Osteoblast (primary cell): ENCODE data around the gene EMILIN3. TPM values are rescaled to one million over a fixed set of nuclear protein-coding genes. Genes with fewer than 3 reads are reported as not detected.

Source experiments
- DNase-seq: peaks from one replicate; pipeline ENCODE4 v3.0.0; 2011; ENCODE audit warnings: low spot score, mixed read lengths; ENCODE audit not compliant: insufficient read length; ENCODE audit errors: missing footprints
- H2AFZ ChIP-seq: 2 replicates; pipeline ENCODE4 v1.6.0; 2011; ENCODE audit warnings: mild to moderate bottlenecking, low read length
- H3K27ac ChIP-seq: 2 replicates; pipeline ENCODE4 v1.5.1; 2011; ENCODE audit warnings: mild to moderate bottlenecking, low read depth, low read length, moderate library complexity
- H3K27me3 ChIP-seq: 2 replicates; pipeline ENCODE4 v1.6.0; 2012; ENCODE audit warnings: mild to moderate bottlenecking, control low read depth, inconsistent platforms, low read length, moderate library complexity; ENCODE audit not compliant: insufficient read depth
- H3K36me3 ChIP-seq: 2 replicates; pipeline ENCODE4 v1.5.1; 2011; ENCODE audit warnings: mild to moderate bottlenecking, low read length, control low read depth, moderate library complexity; ENCODE audit not compliant: insufficient read depth
- H3K4me1 ChIP-seq: 2 replicates; pipeline ENCODE4 v1.5.1; 2011; ENCODE audit warnings: mild to moderate bottlenecking, low read length, control low read depth, moderate library complexity; ENCODE audit not compliant: insufficient read depth
- H3K4me2 ChIP-seq: 2 replicates; pipeline ENCODE4 v1.6.0; 2011; ENCODE audit warnings: mild to moderate bottlenecking, low read length; ENCODE audit not compliant: insufficient read depth
- H3K4me3 ChIP-seq: fragments of 200-600 bp; sonication (generic); 3 replicates; pipeline ENCODE4 v1.5.1; 2012; ENCODE audit warnings: mild to moderate bottlenecking, low read length, inconsistent platforms; ENCODE audit not compliant: insufficient read depth
- H3K79me2 ChIP-seq: 2 replicates; pipeline ENCODE4 v1.6.0; 2012; ENCODE audit warnings: mild to moderate bottlenecking, low read length, control low read depth, inconsistent platforms; ENCODE audit not compliant: insufficient read depth
- H3K9me3 ChIP-seq: 2 replicates; pipeline ENCODE4 v1.5.1; 2011; ENCODE audit warnings: low read depth, low read length, control low read depth
- H4K20me1 ChIP-seq: 2 replicates; pipeline ENCODE4 v1.6.0; 2012; ENCODE audit warnings: mild to moderate bottlenecking, low read length, control low read depth; ENCODE audit not compliant: insufficient read depth
- total RNA-seq: library from RNA; depleted of rRNA; stranded (reverse); fragments of >200 nt; gene quantifications from 2 replicates; pipeline ENCODE4 v1.2.3, GENCODE V29; 2012
- TF ChIP-seq, protein P1 (sequence below): IDR thresholded peaks from 2 replicates; pipeline ENCODE4 v1.5.1; 2011; ENCODE audit warnings: mild to moderate bottlenecking, low read depth, low read length, moderate library complexity; ENCODE audit errors: extremely low read depth

The EMILIN3 gene
- total RNA-seq, 1 donor: not detected

DNA sequence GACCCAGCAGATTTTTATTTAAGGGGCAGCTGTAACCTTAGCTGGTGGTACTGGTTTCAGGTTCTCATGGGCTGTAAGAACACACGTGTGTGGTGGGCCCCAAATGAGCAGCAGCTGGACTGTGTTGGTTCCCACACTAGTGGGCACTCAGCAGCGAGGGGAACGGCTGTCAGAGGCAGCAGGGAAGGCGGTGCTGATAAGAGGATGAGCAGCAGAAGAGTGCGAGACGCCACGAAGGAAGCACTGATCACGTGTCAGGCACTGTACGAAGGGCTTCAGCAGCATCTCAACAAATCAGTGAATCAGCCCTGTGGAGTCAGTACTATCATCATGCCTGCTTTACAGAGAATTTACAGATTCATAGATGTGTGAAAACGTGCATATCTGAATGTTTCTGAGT, 41.0 kb upstream of the EMILIN3 start:
- Histone ChIP-seq H3K36me3 (peaks cover 31% of the 10 kb centered on the region), H3K4me3 (no peak overlapping the region), H3K4me1 (no peaks in the 10 kb centered on the region), H2AFZ (no peak overlapping the region), H3K27me3 (no peaks in the 10 kb centered on the region), H4K20me1 (no peaks in the 10 kb centered on the region), H3K4me2 (no peak overlapping the region), H3K9me3 (no peaks in the 10 kb centered on the region), H3K79me2 (no peaks in the 10 kb centered on the region), H3K27ac (no peak overlapping the region)
- TF ChIP-seq, protein P1, sequence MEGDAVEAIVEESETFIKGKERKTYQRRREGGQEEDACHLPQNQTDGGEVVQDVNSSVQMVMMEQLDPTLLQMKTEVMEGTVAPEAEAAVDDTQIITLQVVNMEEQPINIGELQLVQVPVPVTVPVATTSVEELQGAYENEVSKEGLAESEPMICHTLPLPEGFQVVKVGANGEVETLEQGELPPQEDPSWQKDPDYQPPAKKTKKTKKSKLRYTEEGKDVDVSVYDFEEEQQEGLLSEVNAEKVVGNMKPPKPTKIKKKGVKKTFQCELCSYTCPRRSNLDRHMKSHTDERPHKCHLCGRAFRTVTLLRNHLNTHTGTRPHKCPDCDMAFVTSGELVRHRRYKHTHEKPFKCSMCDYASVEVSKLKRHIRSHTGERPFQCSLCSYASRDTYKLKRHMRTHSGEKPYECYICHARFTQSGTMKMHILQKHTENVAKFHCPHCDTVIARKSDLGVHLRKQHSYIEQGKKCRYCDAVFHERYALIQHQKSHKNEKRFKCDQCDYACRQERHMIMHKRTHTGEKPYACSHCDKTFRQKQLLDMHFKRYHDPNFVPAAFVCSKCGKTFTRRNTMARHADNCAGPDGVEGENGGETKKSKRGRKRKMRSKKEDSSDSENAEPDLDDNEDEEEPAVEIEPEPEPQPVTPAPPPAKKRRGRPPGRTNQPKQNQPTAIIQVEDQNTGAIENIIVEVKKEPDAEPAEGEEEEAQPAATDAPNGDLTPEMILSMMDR: no peak
- no peak for DNase-seq

DNA sequence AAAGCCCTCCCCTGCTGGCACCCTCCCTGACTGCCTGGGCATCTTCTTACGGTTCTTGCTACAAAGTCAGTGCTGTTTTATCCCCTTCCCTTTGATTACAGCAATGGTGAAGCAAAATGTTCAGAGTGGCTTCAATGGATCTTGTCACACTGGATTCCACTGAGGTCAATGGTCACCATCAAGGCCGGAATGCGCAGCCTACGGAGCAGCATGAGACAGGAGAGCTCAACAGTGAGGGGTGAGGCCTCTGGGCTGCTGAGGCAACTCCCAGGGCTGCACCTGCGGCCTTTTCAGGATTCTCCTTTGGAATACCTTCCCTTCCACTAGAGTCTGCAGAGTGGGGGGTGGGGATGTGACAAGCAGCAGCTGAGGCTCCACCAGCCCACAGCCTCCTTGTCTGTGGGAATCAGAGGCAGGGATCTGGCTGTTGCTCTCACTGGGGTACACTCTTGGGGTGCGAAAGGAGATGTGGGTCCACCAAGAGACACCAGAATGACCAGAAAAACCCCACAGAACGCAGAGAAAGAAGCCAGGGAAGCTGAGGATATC, 40.4 kb upstream of the EMILIN3 start:
- peaks cover 28% of the 10 kb centered on the region for H3K36me3 ChIP-seq
- no peak for DNase-seq
- H3K79me2 ChIP-seq: no peaks in the 10 kb centered on the region
- H2AFZ ChIP-seq: no peak overlapping the region
- no peaks in the 10 kb centered on the region for H3K9me3 ChIP-seq
- no peak overlapping the region for H3K27ac ChIP-seq
- H3K4me3 ChIP-seq: no peak overlapping the region
- TF ChIP-seq, protein P1: no peak
- no peaks in the 10 kb centered on the region for H4K20me1 ChIP-seq
- H3K27me3 ChIP-seq: no peaks in the 10 kb centered on the region
- H3K4me1 ChIP-seq: no peaks in the 10 kb centered on the region
- no peak overlapping the region for H3K4me2 ChIP-seq

DNA sequence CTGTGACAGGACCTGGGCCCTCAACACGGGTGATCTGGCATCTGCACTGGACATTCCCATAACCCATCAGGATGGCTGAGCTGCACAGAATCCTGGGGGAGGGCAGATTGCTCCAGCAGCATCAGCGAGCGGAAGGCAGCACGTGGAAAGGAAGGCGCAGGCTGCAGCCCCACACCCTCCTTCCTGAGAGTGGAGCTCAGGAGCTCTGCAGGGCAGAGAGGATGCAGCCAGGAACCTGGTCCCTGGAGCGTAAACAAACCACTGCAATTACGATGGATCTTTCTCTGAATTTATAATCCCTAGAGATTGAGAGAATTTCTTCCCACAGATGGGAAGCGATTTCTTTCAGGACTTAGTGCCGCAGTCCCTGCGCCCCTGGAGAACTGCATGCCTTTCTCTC, 39.7 kb upstream of the EMILIN3 start:
- Histone ChIP-seq H3K4me2 (no peak overlapping the region), H3K27me3 (no peaks in the 10 kb centered on the region), H3K4me3 (no peak overlapping the region), H4K20me1 (no peaks in the 10 kb centered on the region), H3K4me1 (no peaks in the 10 kb centered on the region), H2AFZ (no peak overlapping the region), H3K79me2 (no peaks in the 10 kb centered on the region), H3K27ac (no peak overlapping the region), H3K9me3 (no peaks in the 10 kb centered on the region), H3K36me3 (peaks cover 28% of the 10 kb centered on the region)
- DNase-seq: no peak
- TF ChIP-seq, protein P1: no peak

DNA sequence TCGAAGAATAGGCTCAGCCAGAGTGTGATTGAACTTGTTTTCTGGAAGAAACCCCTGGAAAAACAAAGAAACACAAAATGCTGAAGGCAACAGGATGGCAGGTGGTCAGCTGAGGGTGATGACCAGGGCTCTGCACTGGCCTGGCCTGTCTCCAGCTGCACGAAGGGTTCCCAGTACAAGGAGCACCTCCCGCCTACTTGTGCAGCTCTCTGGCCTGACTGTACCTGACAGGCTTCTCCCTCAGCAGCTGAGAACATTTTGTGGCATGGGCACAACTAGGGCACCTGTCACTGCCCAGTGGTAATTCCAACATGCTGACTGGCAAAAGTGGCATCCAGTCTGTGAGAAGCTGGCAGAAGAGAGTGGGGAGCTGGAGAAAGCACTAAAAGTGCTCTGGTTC, 38.8 kb upstream of the EMILIN3 start:
- peaks cover 28% of the 10 kb centered on the region for H3K36me3 ChIP-seq
- H4K20me1 ChIP-seq: no peaks in the 10 kb centered on the region
- H3K27ac ChIP-seq: no peak overlapping the region
- no peaks in the 10 kb centered on the region for H3K79me2 ChIP-seq
- no peaks in the 10 kb centered on the region for H3K27me3 ChIP-seq
- no peak overlapping the region for H3K4me2 ChIP-seq
- no peaks in the 10 kb centered on the region for H3K4me1 ChIP-seq
- H3K4me3 ChIP-seq: no peak overlapping the region
- TF ChIP-seq, protein P1: no peak
- H3K9me3 ChIP-seq: no peaks in the 10 kb centered on the region
- no peak overlapping the region for H2AFZ ChIP-seq
- DNase-seq: no peak
